Nephron progenitor cell (in vitro differentiated cells): ENCODE data around the gene TNIP3.

ENCODE experiments used
- DNase-seq: peaks from one replicate; pipeline ENCODE4 v3.0.0; 2021
- H3K27ac Mint-ChIP-seq: 2 replicates; pipeline ENCODE4 v1.8.0; 2021; ENCODE audit warnings: mild to moderate bottlenecking, moderate library complexity, mixed read lengths
- H3K27me3 Mint-ChIP-seq: 2 replicates; pipeline ENCODE4 v1.8.0; 2021; ENCODE audit warnings: mild to moderate bottlenecking, low read depth, mixed read lengths; ENCODE audit not compliant: poor library complexity
- H3K36me3 Mint-ChIP-seq: 2 replicates; pipeline ENCODE4 v1.8.0; 2021; ENCODE audit warnings: low read depth, mixed read lengths
- H3K4me1 Mint-ChIP-seq: 2 replicates; pipeline ENCODE4 v1.8.0; 2021; ENCODE audit warnings: mixed read lengths
- H3K4me3 Mint-ChIP-seq: 2 replicates; pipeline ENCODE4 v1.8.0; 2021; ENCODE audit warnings: mild to moderate bottlenecking, moderate library complexity, mixed read lengths
- H3K9me3 Mint-ChIP-seq: 2 replicates; pipeline ENCODE4 v1.8.0; 2021; ENCODE audit warnings: mild to moderate bottlenecking, moderate library complexity, mixed read lengths
- TF ChIP-seq, protein P1 (sequence below): fragments of 200-600 bp; sonication (generic); IDR thresholded peaks from 2 replicates; pipeline ENCODE4 v1.5.0; 2021; ENCODE audit warnings: antibody characterized with exemption

Gene TNIP3

DNA sequence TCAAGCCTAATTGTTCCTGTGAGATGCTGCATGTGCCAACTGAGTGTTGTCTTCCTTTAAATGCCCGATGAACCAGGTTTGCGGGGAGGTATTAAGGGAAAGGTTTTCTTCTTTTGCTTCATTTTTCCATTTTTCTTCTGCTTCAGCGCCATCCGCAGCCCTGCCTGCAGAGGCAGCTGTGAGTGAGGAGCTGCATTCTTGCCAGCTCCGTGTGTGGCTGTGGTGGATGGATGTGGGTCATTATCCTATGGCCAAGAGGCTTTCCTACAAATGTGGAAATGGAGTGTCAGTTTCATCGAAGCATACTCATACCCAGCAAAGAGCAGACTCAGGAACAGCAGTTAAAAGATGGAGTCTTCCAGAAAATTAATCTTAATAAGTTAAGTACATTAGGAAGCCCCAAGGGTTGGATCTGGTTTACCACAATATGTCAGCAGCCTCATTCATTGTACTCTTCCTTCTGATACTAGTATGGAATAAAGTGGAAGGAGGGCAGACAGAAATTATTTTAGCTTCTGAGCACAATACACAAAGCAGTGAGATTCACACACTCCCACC lies 37.6 kb downstream of the TNIP3 start:
- H3K9me3 Mint-ChIP-seq: peaks cover 5% of the 10 kb centered on the region
- TF ChIP-seq, protein P1, sequence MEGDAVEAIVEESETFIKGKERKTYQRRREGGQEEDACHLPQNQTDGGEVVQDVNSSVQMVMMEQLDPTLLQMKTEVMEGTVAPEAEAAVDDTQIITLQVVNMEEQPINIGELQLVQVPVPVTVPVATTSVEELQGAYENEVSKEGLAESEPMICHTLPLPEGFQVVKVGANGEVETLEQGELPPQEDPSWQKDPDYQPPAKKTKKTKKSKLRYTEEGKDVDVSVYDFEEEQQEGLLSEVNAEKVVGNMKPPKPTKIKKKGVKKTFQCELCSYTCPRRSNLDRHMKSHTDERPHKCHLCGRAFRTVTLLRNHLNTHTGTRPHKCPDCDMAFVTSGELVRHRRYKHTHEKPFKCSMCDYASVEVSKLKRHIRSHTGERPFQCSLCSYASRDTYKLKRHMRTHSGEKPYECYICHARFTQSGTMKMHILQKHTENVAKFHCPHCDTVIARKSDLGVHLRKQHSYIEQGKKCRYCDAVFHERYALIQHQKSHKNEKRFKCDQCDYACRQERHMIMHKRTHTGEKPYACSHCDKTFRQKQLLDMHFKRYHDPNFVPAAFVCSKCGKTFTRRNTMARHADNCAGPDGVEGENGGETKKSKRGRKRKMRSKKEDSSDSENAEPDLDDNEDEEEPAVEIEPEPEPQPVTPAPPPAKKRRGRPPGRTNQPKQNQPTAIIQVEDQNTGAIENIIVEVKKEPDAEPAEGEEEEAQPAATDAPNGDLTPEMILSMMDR: no peak
- DNase-seq: no peak
- peaks cover 7% of the 10 kb centered on the region for H3K4me1 Mint-ChIP-seq
- H3K36me3 Mint-ChIP-seq: no peaks in the 10 kb centered on the region
- H3K27ac Mint-ChIP-seq: peak overlapping the region; percentile 41
- H3K4me3 Mint-ChIP-seq: no peak overlapping the region
- no peaks in the 10 kb centered on the region for H3K27me3 Mint-ChIP-seq

DNA sequence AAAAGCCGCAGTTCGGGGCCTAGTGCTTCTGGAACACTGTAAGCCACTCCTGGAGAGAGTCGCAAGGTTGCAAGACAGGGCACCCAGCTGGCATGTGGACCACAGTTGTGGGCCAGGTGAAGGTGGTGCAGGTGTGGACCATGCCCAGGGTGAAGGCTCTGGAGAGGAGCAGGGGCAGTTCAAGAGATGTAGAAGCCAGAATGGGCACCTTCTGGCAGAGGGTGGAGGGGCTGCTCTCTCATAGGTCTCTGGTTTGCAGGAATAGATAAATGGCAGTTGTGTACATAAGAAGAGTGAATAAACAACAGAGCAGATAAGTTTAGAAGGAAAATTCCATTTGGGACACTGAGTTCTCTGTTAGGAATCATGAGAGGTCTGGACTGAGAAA lies 38.6 kb downstream of the TNIP3 start:
- TF ChIP-seq, protein P1: no peak
- DNase-seq: no peak
- H3K9me3 Mint-ChIP-seq: peaks cover 5% of the 10 kb centered on the region
- H3K4me1 Mint-ChIP-seq: peaks cover 7% of the 10 kb centered on the region
- H3K36me3 Mint-ChIP-seq: no peaks in the 10 kb centered on the region
- H3K27ac Mint-ChIP-seq: no peak overlapping the region
- H3K27me3 Mint-ChIP-seq: peaks cover 4% of the 10 kb centered on the region
- H3K4me3 Mint-ChIP-seq: no peak overlapping the region

DNA sequence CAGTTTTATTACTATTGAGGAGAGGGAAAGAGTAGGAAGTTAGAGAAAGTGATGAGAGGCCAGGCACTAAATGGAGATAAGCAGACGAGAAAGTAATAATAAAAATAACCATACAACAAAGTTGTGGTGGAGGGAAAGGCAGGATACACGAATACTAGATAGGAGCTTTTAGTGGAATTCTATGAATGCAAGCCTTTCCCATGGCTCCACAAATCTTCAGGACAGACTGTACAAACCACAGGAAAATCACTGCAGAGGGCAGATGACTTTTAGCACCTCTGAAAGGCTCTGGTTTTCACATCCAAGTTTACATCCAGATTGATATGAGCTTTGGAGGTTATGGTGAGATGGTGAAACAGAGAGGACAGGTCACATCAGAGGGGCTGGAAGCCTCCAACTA lies 41.5 kb downstream of the TNIP3 start:
- Mint-ChIP-seq H3K36me3 (no peaks in the 10 kb centered on the region), H3K9me3 (no peaks in the 10 kb centered on the region), H3K27me3 (peaks cover 7% of the 10 kb centered on the region), H3K4me3 (no peak overlapping the region), H3K4me1 (peaks cover 7% of the 10 kb centered on the region), H3K27ac (no peak overlapping the region)
- TF ChIP-seq, protein P1: no peak
- no peak for DNase-seq

DNA sequence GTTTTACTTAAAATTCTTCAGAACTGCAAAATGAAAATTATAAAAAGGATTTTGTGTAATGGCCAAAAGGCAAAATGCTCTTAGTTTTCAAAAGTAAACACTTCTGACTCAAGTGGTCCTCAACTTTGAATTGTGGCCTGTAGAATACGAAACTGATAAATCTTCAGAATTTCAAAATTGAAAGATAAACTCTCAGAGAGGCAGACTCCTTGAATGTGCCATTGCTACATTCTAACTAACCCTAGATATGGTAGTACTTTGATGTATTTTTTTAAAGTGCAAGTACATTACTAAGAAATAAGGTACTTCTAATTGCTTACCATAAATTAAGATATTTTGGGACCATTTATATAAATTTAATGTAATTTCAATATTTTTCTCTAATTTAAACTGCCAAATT lies 44.4 kb downstream of the TNIP3 start:
- DNase-seq: no peak
- Mint-ChIP-seq H3K4me3 (no peak overlapping the region), H3K36me3 (no peaks in the 10 kb centered on the region), H3K27me3 (peaks cover 7% of the 10 kb centered on the region), H3K4me1 (peaks cover 7% of the 10 kb centered on the region), H3K27ac (no peak overlapping the region), H3K9me3 (no peaks in the 10 kb centered on the region)
- TF ChIP-seq, protein P1: no peak

DNA sequence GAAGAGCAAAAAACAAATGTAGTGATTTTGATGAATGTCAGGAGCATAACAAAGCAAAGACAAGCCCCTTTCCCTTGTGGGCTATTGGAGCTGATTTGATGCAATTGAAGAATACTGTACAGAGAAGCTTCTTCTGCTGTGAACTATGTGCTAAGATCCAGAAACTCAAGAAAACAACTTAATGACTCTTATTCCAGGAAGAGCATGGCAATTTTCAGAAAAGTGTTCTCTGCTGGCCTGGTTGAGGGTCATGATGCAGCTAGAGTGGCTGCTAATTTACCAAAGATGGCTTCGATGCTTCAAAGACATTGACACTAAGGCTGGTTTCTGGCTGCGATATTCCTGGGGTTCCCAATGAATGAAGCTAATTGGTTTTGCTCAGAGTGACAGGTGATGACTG lies 45.8 kb downstream of the TNIP3 start:
- no peaks in the 10 kb centered on the region for H3K36me3 Mint-ChIP-seq
- H3K4me3 Mint-ChIP-seq: no peak overlapping the region
- peaks cover 7% of the 10 kb centered on the region for H3K4me1 Mint-ChIP-seq
- H3K27me3 Mint-ChIP-seq: peaks cover 7% of the 10 kb centered on the region
- no peak overlapping the region for H3K27ac Mint-ChIP-seq
- DNase-seq: no peak
- TF ChIP-seq, protein P1: no peak
- no peaks in the 10 kb centered on the region for H3K9me3 Mint-ChIP-seq

DNA sequence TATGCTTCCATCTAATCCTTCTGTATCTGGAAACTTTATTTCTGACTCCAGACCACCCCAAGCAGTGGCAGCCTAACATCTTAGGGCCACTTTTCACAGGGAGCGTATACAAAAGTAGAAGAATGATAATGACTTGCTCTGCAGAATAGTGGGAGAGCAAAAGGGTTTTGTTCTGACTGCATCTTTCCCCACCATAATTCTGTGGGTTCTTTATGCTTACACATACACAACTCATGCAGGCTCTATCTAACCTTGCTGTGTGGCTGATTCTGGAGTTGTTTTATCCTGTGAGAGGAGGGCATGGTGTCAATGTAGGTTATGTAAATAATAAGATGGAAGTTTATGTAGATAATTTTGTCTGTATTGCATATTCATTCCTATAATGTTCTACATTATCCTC lies 49.4 kb downstream of the TNIP3 start:
- no peaks in the 10 kb centered on the region for H3K4me1 Mint-ChIP-seq
- TF ChIP-seq, protein P1: no peak
- H3K27ac Mint-ChIP-seq: peak overlapping the region; percentile 4
- DNase-seq: no peak
- H3K4me3 Mint-ChIP-seq: no peak overlapping the region
- H3K36me3 Mint-ChIP-seq: no peaks in the 10 kb centered on the region
- peaks cover 3% of the 10 kb centered on the region for H3K9me3 Mint-ChIP-seq
- peaks cover 3% of the 10 kb centered on the region for H3K27me3 Mint-ChIP-seq
